ENCODE measurements around the gene KCNJ14.

Gene KCNJ14

DNA sequence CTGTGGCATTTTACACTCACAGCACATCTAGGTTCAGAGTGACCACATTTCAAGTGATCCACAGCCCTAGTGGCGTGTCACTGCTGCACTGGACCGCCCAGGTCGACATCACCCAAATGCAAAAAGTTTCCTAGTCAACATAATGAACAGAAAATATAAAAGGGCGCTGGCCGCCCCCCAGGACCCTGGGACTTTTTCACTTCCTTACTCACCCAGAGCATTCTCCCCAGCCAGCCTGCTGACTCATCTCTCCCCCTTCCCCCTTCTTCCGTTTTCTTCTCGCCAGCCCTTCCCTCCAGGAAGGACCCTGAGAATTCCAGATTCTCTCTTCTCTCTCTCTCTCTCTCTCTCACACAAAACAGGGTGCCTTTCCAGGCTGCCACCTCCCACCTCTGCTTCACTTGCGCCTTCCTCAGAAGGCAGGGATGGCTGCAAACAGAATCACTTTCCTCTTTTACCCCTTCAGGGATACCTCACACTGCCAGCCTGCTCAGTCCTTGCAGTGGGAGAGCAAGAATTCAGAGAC, 30.6 kb upstream of the KCNJ14 start:
- H3K4me1 ChIP-seq (ENCODE audit: control insufficient read depth, insufficient read depth, low read length) = no peaks in the 10 kb centered on the region
- peak overlapping the region; percentile 26 for H3K27ac ChIP-seq (ENCODE audit: insufficient read depth, low read depth, low read length, poor library complexity, severe bottlenecking)
- H3K4me3 ChIP-seq (ENCODE audit: insufficient read depth, low read depth, low read length) = no peak overlapping the region
- H3K36me3 ChIP-seq (ENCODE audit: control insufficient read depth, insufficient read depth, low read length) = no peaks in the 10 kb centered on the region
- WGBS, 2 experiments = 44 to 54% methylated on average over 8 of the region's 8 CpGs
- H3K27me3 ChIP-seq (ENCODE audit: control insufficient read depth, insufficient read depth, low read length, poor library complexity, severe bottlenecking) = no peaks in the 10 kb centered on the region
- no peaks in the 10 kb centered on the region for H3K9me3 ChIP-seq (ENCODE audit: control insufficient read depth, low read length)

DNA sequence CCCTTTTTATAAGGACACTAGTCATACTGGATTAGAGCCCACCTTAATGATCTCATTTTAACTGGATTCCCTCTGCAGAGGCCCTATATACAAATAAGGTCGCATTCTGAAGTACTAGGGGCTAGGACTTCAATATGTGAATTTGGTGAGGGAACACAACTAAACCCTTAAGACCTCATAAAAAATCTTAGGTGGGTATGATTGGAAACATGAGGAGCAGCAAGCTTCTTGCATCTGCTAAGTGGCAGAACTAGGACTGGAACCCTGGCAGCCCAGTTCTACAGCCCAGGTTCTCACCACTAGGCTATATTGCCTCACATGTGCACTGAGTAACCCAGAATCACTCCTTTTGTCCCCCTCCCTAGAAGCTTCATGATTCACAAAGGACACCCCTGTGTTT, 26.7 kb upstream of the KCNJ14 start:
- WGBS, 2 experiments = 87% methylated on average over 1 of the region's 1 CpG; no CpG with 5 or more reads in 1 of the 2 experiments
- Histone ChIP-seq H3K27ac (ENCODE audit: insufficient read depth, low read depth, low read length, poor library complexity, severe bottlenecking) (no peak overlapping the region), H3K27me3 (ENCODE audit: control insufficient read depth, insufficient read depth, low read length, poor library complexity, severe bottlenecking) (no peaks in the 10 kb centered on the region), H3K4me1 (ENCODE audit: control insufficient read depth, insufficient read depth, low read length) (no peaks in the 10 kb centered on the region), H3K36me3 (ENCODE audit: control insufficient read depth, insufficient read depth, low read length) (no peaks in the 10 kb centered on the region), H3K9me3 (ENCODE audit: control insufficient read depth, low read length) (no peaks in the 10 kb centered on the region), H3K4me3 (ENCODE audit: insufficient read depth, low read depth, low read length) (no peak overlapping the region)

DNA sequence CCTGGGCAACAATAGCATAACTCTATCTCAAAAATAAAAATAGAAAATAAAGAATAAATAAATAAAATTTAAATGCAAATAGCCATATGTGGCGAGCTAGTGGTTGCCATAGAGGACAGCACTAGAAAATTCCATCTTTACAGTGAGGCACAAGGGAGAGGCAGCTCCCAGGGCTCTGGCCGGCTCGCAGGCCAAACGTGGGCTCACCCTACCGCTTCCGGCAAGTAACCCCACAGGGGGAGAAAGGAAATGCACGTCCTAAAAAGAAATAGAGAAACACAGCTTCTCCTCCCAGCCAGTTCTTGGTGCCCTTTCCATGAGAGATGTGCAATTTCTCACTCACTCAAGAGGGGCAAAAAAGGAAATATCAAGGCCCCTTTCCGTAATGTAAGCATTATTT, 22.0 kb upstream of the KCNJ14 start:
- H3K4me3 ChIP-seq (ENCODE audit: insufficient read depth, low read depth, low read length) = no peak overlapping the region
- no peaks in the 10 kb centered on the region for H3K9me3 ChIP-seq (ENCODE audit: control insufficient read depth, low read length)
- H3K27ac ChIP-seq (ENCODE audit: insufficient read depth, low read depth, low read length, poor library complexity, severe bottlenecking) = no peak overlapping the region
- H3K27me3 ChIP-seq (ENCODE audit: control insufficient read depth, insufficient read depth, low read length, poor library complexity, severe bottlenecking) = no peaks in the 10 kb centered on the region
- no peaks in the 10 kb centered on the region for H3K36me3 ChIP-seq (ENCODE audit: control insufficient read depth, insufficient read depth, low read length)
- H3K4me1 ChIP-seq (ENCODE audit: control insufficient read depth, insufficient read depth, low read length) = no peaks in the 10 kb centered on the region
- 75 to 84% methylated on average over 8 of the region's 8 CpGs for WGBS, 2 experiments

- peaks cover 2% of the 10 kb centered on the region for H3K27me3 ChIP-seq (ENCODE audit: control insufficient read depth, insufficient read depth, low read length, poor library complexity, severe bottlenecking)
- H3K9me3 ChIP-seq (ENCODE audit: control insufficient read depth, low read length) = no peaks in the 10 kb centered on the region
- H3K36me3 ChIP-seq (ENCODE audit: control insufficient read depth, insufficient read depth, low read length) = no peaks in the 10 kb centered on the region
- 89 to 93% methylated on average over 5 of the region's 5 CpGs for WGBS, 2 experiments
- H3K27ac ChIP-seq (ENCODE audit: insufficient read depth, low read depth, low read length, poor library complexity, severe bottlenecking) = no peak overlapping the region
- H3K4me1 ChIP-seq (ENCODE audit: control insufficient read depth, insufficient read depth, low read length) = no peaks in the 10 kb centered on the region
- no peak overlapping the region for H3K4me3 ChIP-seq (ENCODE audit: insufficient read depth, low read depth, low read length)
These were observed 18.8 kb upstream of the KCNJ14 start for GRCh38 chr19:48436586-48436985.

- H3K27ac ChIP-seq (ENCODE audit: insufficient read depth, low read depth, low read length, poor library complexity, severe bottlenecking) = no peak overlapping the region
- H3K4me1 ChIP-seq (ENCODE audit: control insufficient read depth, insufficient read depth, low read length) = peaks cover 13% of the 10 kb centered on the region
- H3K4me3 ChIP-seq (ENCODE audit: insufficient read depth, low read depth, low read length) = no peak overlapping the region
- no peaks in the 10 kb centered on the region for H3K9me3 ChIP-seq (ENCODE audit: control insufficient read depth, low read length)
- 94% methylated on average over 20 of the region's 20 CpGs for WGBS, 2 experiments
- H3K36me3 ChIP-seq (ENCODE audit: control insufficient read depth, insufficient read depth, low read length) = no peaks in the 10 kb centered on the region
- peaks cover 34% of the 10 kb centered on the region for H3K27me3 ChIP-seq (ENCODE audit: control insufficient read depth, insufficient read depth, low read length, poor library complexity, severe bottlenecking)
These were observed 13.9 kb upstream of the KCNJ14 start for GRCh38 chr19:48441360-48442050.

DNA sequence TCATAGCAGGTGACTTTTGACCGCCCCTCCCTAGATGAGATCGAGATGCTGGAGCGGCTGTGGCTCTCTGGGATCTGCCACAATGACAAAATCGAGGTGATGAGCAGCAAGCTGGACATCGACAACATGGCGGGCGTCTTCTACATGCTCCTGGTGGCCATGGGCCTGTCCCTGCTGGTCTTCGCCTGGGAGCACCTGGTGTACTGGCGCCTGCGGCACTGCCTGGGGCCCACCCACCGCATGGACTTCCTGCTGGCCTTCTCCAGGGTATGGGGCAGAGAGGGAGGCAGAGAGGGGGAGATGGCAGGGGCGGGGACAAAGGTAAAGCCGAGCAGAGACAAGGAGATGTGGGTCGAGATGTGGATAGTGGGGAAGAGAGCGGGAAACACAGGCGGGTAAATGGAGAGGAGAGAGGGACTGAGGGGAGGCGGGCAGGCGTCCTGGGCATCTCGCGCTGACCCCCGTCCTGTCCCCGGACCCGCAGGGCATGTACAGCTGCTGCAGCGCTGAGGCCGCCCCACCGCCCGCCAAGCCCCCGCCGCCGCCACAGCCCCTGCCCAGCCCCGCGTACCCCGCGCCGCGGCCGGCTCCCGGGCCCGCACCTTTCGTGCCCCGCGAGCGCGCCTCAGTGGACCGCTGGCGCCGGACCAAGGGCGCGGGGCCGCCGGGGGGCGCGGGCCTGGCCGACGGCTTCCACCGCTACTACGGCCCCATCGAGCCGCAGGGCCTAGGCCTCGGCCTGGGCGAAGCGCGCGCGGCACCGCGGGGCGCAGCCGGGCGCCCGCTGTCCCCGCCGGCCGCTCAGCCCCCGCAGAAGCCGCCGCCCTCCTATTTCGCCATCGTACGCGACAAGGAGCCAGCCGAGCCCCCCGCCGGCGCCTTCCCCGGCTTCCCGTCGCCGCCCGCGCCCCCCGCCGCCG, 13.0 kb upstream of the KCNJ14 start:
- Histone ChIP-seq H3K4me1 (ENCODE audit: control insufficient read depth, insufficient read depth, low read length) (peaks cover 15% of the 10 kb centered on the region), H3K36me3 (ENCODE audit: control insufficient read depth, insufficient read depth, low read length) (no peaks in the 10 kb centered on the region)
- 73 to 74% methylated on average over 94 of the region's 94 CpGs for WGBS, 2 experiments

GRCh38 chr19:48443256-48443655, 12.1 kb upstream of the KCNJ14 start:
- 37 to 39% methylated on average over 60 of the region's 60 CpGs for WGBS, 2 experiments
- no peak overlapping the region for H3K27ac ChIP-seq (ENCODE audit: insufficient read depth, low read depth, low read length, poor library complexity, severe bottlenecking)
- H3K36me3 ChIP-seq (ENCODE audit: control insufficient read depth, insufficient read depth, low read length) = peaks cover 9% of the 10 kb centered on the region
- no peak overlapping the region for H3K4me3 ChIP-seq (ENCODE audit: insufficient read depth, low read depth, low read length)
- H3K27me3 ChIP-seq (ENCODE audit: control insufficient read depth, insufficient read depth, low read length, poor library complexity, severe bottlenecking) = peaks cover 34% of the 10 kb centered on the region
- peaks cover 15% of the 10 kb centered on the region for H3K4me1 ChIP-seq (ENCODE audit: control insufficient read depth, insufficient read depth, low read length)
- no peaks in the 10 kb centered on the region for H3K9me3 ChIP-seq (ENCODE audit: control insufficient read depth, low read length)

More for the DNA sequence above, 13.0 kb upstream of the KCNJ14 start:
- Histone ChIP-seq H3K27me3 (ENCODE audit: control insufficient read depth, insufficient read depth, low read length, poor library complexity, severe bottlenecking) (peaks cover 34% of the 10 kb centered on the region), H3K9me3 (ENCODE audit: control insufficient read depth, low read length) (no peaks in the 10 kb centered on the region), H3K4me3 (ENCODE audit: insufficient read depth, low read depth, low read length) (no peak overlapping the region), H3K27ac (ENCODE audit: insufficient read depth, low read depth, low read length, poor library complexity, severe bottlenecking) (no peak overlapping the region)

GRCh38 chr19:48443731-48444128, 11.6 kb upstream of the KCNJ14 start:
- WGBS, 2 experiments = 44% methylated on average over 45 of the region's 45 CpGs
- Histone ChIP-seq H3K4me3 (ENCODE audit: insufficient read depth, low read depth, low read length) (peak overlapping the region; percentile 1), H3K36me3 (ENCODE audit: control insufficient read depth, insufficient read depth, low read length) (peaks cover 13% of the 10 kb centered on the region), H3K4me1 (ENCODE audit: control insufficient read depth, insufficient read depth, low read length) (peaks cover 15% of the 10 kb centered on the region), H3K9me3 (ENCODE audit: control insufficient read depth, low read length) (no peaks in the 10 kb centered on the region), H3K27me3 (ENCODE audit: control insufficient read depth, insufficient read depth, low read length, poor library complexity, severe bottlenecking) (peaks cover 34% of the 10 kb centered on the region), H3K27ac (ENCODE audit: insufficient read depth, low read depth, low read length, poor library complexity, severe bottlenecking) (no peak overlapping the region)

DNA sequence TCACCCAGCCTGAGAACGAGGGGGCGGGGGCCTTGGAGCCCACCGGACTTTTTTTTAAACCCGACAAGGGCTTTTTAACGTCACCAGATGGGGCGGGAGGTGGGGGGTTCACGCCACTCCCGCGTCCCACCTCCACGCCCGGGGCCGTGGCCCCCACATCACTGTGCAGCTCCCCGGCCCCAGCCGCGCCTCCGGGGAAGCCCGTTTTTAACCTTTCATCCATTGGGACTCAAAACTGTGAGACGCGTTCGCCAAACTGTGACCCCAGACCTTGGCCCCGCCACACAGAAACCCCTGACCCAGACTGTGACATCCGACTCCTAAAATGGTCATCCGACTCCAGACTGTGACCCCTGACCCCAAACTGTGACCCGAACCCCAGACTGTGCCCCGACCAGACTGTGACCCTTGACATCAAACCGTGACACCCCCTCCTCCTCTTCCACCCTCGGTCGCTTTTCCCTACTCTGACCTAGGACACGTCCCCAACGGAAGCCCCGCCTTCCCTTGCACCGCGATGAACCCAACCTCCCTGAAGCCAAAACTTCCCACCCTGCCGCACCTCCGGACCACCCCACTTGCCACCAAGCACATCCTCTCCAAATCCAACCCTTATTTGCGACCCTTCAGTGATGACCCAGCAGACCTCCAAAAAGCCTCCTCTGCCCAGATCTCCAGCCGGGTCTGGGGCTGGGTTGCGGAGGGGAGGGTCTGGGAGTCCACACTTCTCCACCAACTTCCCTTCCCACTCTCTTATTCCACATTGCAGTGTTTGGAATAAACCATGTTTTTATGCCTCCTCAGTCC, 11.0 kb upstream of the KCNJ14 start:
- H3K36me3 ChIP-seq (ENCODE audit: control insufficient read depth, insufficient read depth, low read length) = peaks cover 15% of the 10 kb centered on the region
- H3K27ac ChIP-seq (ENCODE audit: insufficient read depth, low read depth, low read length, poor library complexity, severe bottlenecking) = no peak overlapping the region
- peaks cover 15% of the 10 kb centered on the region for H3K4me1 ChIP-seq (ENCODE audit: control insufficient read depth, insufficient read depth, low read length)
- H3K4me3 ChIP-seq (ENCODE audit: insufficient read depth, low read depth, low read length) = peak overlapping the region; percentile 99
- no peaks in the 10 kb centered on the region for H3K9me3 ChIP-seq (ENCODE audit: control insufficient read depth, low read length)
- 45 to 48% methylated on average over 38 of the region's 38 CpGs for WGBS, 2 experiments
- H3K27me3 ChIP-seq (ENCODE audit: control insufficient read depth, insufficient read depth, low read length, poor library complexity, severe bottlenecking) = peaks cover 34% of the 10 kb centered on the region

DNA sequence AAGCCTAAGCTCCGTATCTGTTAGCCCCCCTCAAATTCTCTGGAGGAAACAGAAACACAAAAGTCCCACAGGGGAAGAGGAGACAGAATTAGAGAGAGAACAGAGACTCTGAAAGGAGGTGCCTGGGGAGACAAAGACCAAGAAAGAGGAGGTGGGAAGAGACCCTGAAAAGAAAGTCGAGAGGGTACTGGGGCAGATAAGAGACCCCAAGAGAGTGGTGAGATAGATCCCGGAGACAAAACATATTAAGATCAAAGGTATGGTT, 10.5 kb upstream of the KCNJ14 start:
- peak overlapping the region; percentile 99 for H3K4me3 ChIP-seq (ENCODE audit: insufficient read depth, low read depth, low read length)
- no peaks in the 10 kb centered on the region for H3K9me3 ChIP-seq (ENCODE audit: control insufficient read depth, low read length)
- peaks cover 15% of the 10 kb centered on the region for H3K4me1 ChIP-seq (ENCODE audit: control insufficient read depth, insufficient read depth, low read length)
- peaks cover 34% of the 10 kb centered on the region for H3K27me3 ChIP-seq (ENCODE audit: control insufficient read depth, insufficient read depth, low read length, poor library complexity, severe bottlenecking)
- WGBS, 2 experiments = 45 to 52% methylated on average over 3 of the region's 3 CpGs
- peaks cover 19% of the 10 kb centered on the region for H3K36me3 ChIP-seq (ENCODE audit: control insufficient read depth, insufficient read depth, low read length)
- no peak overlapping the region for H3K27ac ChIP-seq (ENCODE audit: insufficient read depth, low read depth, low read length, poor library complexity, severe bottlenecking)
